CD14-positive monocyte (primary cell): ENCODE measurements around the gene SPRR4. TPM values are rescaled to one million over a fixed set of nuclear protein-coding genes. Genes with fewer than 3 reads are reported as not detected.

Experiments used
- DNase-seq, 3 donors: peaks; one replicate each; pipeline ENCODE4 v3.0.0-alpha.2; 2011 to 2022
- H2AFZ ChIP-seq: 2 replicates; pipeline ENCODE4 v1.6.0; 2012; ENCODE audit warnings: mild to moderate bottlenecking, low read depth, low read length, inconsistent platforms; ENCODE audit not compliant: insufficient read depth, poor library complexity, severe bottlenecking
- H3K27ac ChIP-seq, 2 donors: 1 replicate in 1 of 2; 2 replicates in 1 of 2; pipeline ENCODE4 v1.5.1; 2012 to 2013; ENCODE audit warnings: low read length in 2 of 2, control low read depth in 1 of 2, inconsistent platforms in 1 of 2, low read depth in 1 of 2, mild to moderate bottlenecking in 1 of 2
- H3K27me3 ChIP-seq, 2 donors: one replicate each; pipeline versions ENCODE4 v1.6.0 to v1.6.1; 2011 to 2013; ENCODE audit warnings: low read length in 2 of 2; ENCODE audit not compliant: control insufficient read depth in 2 of 2, insufficient read depth in 2 of 2
- H3K36me3 ChIP-seq, 2 donors: replicated peaks in 1 of 2; 1 replicate in 1 of 2; 2 replicates in 1 of 2; pipeline versions ENCODE4 v1.5.1 to v1.6.1; 2012 to 2013; ENCODE audit warnings: low read length in 2 of 2, control low read depth in 1 of 2, inconsistent platforms in 1 of 2, mild to moderate bottlenecking in 1 of 2; ENCODE audit not compliant: insufficient read depth in 2 of 2, control insufficient read depth in 1 of 2
- H3K4me1 ChIP-seq, 2 donors: 1 replicate in 1 of 2; 2 replicates in 1 of 2; pipeline versions ENCODE4 v1.5.1 to v1.6.1; 2012 to 2013; ENCODE audit warnings: low read length in 2 of 2, control low read depth in 1 of 2, inconsistent platforms in 1 of 2, mild to moderate bottlenecking in 1 of 2, moderate library complexity in 1 of 2; ENCODE audit not compliant: insufficient read depth in 2 of 2, control insufficient read depth in 1 of 2
- H3K4me2 ChIP-seq: replicated peaks from 2 replicates; pipeline ENCODE3; 2012; ENCODE audit warnings: low read length, moderate library complexity, mild to moderate bottlenecking; ENCODE audit not compliant: poor library complexity, severe bottlenecking; ENCODE audit errors: extremely low read depth
- H3K4me3 ChIP-seq, 3 experiments: fragments of 200-600 bp in 1 of 3; sonication (generic) in 1 of 3; replicated peaks in 1 of 3; 1 replicate in 2 of 3; 2 replicates in 1 of 3; pipeline ENCODE4 v1.5.1; 2011 to 2013; ENCODE audit warnings: low read length in 3 of 3, mild to moderate bottlenecking in 3 of 3, control low read depth in 2 of 3, low read depth in 2 of 3, inconsistent platforms in 1 of 3, moderate library complexity in 1 of 3
- H3K79me2 ChIP-seq: 2 replicates; pipeline ENCODE4 v1.6.0; 2012; ENCODE audit warnings: mild to moderate bottlenecking, control low read depth, inconsistent platforms, low read length, moderate library complexity; ENCODE audit not compliant: insufficient read depth
- H3K9ac ChIP-seq: 2 replicates; pipeline ENCODE4 v1.6.0; 2017; ENCODE audit warnings: low read length, mild to moderate bottlenecking; ENCODE audit not compliant: insufficient read depth, poor library complexity, severe bottlenecking
- H3K9me3 ChIP-seq, 2 donors: replicated peaks in 1 of 2; 1 replicate in 1 of 2; 2 replicates in 1 of 2; pipeline versions ENCODE4 v1.5.1 to v1.6.1; 2012 to 2013; ENCODE audit warnings: low read length in 2 of 2, control low read depth in 1 of 2; ENCODE audit not compliant: control insufficient read depth in 1 of 2, insufficient read depth in 1 of 2
- H4K20me1 ChIP-seq: 2 replicates; pipeline ENCODE4 v1.6.0; 2012; ENCODE audit warnings: mild to moderate bottlenecking, low read length, control low read depth, moderate library complexity; ENCODE audit not compliant: insufficient read depth
- H3K27ac Mint-ChIP-seq, 7 donors: one replicate each; pipeline ENCODE4 v1.8.0; 2020; ENCODE audit warnings: mild to moderate bottlenecking in 7 of 7, mixed read lengths in 7 of 7, moderate library complexity in 6 of 7, inconsistent platforms in 2 of 7
- H3K27me3 Mint-ChIP-seq, 3 donors: one replicate each; pipeline ENCODE4 v1.8.0; 2021 to 2022; ENCODE audit warnings: low read depth in 3 of 3, mild to moderate bottlenecking in 3 of 3, mixed read lengths in 3 of 3, moderate library complexity in 3 of 3, inconsistent platforms in 1 of 3
- H3K36me3 Mint-ChIP-seq, 2 donors: one replicate each; pipeline ENCODE4 v1.8.0; 2020; ENCODE audit warnings: mixed read lengths in 2 of 2, inconsistent platforms in 1 of 2, mild to moderate bottlenecking in 1 of 2
- H3K4me1 Mint-ChIP-seq: one replicate; pipeline ENCODE4 v1.8.0; 2020; ENCODE audit warnings: mild to moderate bottlenecking, mixed read lengths
- H3K4me3 Mint-ChIP-seq, 2 donors: one replicate each; pipeline ENCODE4 v1.8.0; 2020; ENCODE audit warnings: mild to moderate bottlenecking in 2 of 2, mixed read lengths in 2 of 2, moderate library complexity in 1 of 2
- H3K9me3 Mint-ChIP-seq, 7 donors: one replicate each; pipeline ENCODE4 v1.8.0; 2020 to 2022; ENCODE audit warnings: mixed read lengths in 7 of 7, mild to moderate bottlenecking in 6 of 7, moderate library complexity in 6 of 7, inconsistent platforms in 2 of 7
- WGBS: methylation state at CpG from one replicate; pipeline ENCODE4 v1.1.5; 2013; ENCODE audit warnings: missing lambda C conversion rate; ENCODE audit not compliant: insufficient coverage; 5-methylcytosine and 5-hydroxymethylcytosine counted together
- intact Hi-C, 2 donors: fragments of 100-400 bp; cut with micrococcal nuclease; formaldehyde crosslinking; loops; one replicate each; pipeline versions ENCODE4 v1.15.0 to v1.15.1; 2023
- polyA plus RNA-seq, 3 donors: library from polyadenylated mRNA; depleted of rRNA in 1 of 3; unstranded in 2 of 3; stranded (reverse) in 1 of 3; fragments of 300-500 nt in 2 of 3; fragments of >200 nt in 1 of 3; fragmentation: Illumina TruSeq in 2 of 3; gene quantifications; 1 replicate in 2 of 3; 2 replicates in 1 of 3; pipeline ENCODE4 v1.2.3, GENCODE V29; 2012 to 2021
- TF ChIP-seq, protein P1 (sequence below): fragments of 200-600 bp; IDR thresholded peaks from one replicate; pipeline ENCODE4 v1.8.0; 2022; ENCODE audit warnings: antibody characterized with exemption, mild to moderate bottlenecking

SPRR4 gene
- polyA plus RNA-seq, 3 donors, result not detected

DNA sequence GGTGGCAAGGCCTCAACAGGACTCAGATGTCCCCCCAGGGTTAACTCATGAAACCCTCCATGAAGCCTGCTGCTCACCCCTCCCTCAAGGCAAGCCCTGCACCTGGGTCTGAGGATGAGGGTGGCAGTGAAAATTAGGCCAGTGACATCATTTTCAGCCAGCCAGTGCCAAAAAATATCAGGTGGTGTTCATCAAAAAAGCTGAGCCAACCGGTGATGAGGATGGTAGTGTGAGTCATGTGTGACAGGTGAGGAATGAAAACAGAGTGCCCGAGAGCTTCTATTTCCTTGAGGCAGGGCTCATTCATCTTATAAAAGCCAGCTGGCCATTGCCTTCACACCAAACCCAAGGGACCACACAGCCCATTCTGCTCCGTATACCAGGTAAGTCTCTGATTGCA is 13.3 kb downstream of the SPRR4 start, which contains the start of gene SPRR1A:
TSS of gene SPRR1A (plus strand) at position 339 of the 400 bp plus-strand sequence. CDS start 1,150 bp downstream, outside the sequence.
- Mint-ChIP-seq H3K27ac (peak within 1 kb of the TSS in 1 of 7 donors; percentile 8), H3K9me3 (peaks cover 0 to 3% (median 0%) of the 10 kb centered on the region in 7 donors), H3K4me3 (no peak within 1 kb of the TSS), H3K36me3 (no peaks in the 10 kb centered on the region), H3K4me1 (no peaks in the 10 kb centered on the region), H3K27me3 (peaks cover 6 to 17% (median 13%) of the 10 kb centered on the region in 3 donors)
- H3K9ac ChIP-seq, result no peak within 1 kb of the TSS
- no CpG with 5 or more reads among the region's 3 CpGs for WGBS
- H3K4me3 ChIP-seq, result no peak within 1 kb of the TSS
- no peak within 1 kb of the TSS for H2AFZ ChIP-seq
- H3K27me3 ChIP-seq, result peaks cover 0 to 2% of the 10 kb centered on the region in 2 donors
- no peaks in the 10 kb centered on the region for H3K9me3 ChIP-seq
- intact Hi-C loops, result no loop called here
- no peaks in the 10 kb centered on the region for H3K4me1 ChIP-seq
- DNase-seq, result no peak
- no peak within 1 kb of the TSS for H3K4me2 ChIP-seq
- TF ChIP-seq, protein P1, sequence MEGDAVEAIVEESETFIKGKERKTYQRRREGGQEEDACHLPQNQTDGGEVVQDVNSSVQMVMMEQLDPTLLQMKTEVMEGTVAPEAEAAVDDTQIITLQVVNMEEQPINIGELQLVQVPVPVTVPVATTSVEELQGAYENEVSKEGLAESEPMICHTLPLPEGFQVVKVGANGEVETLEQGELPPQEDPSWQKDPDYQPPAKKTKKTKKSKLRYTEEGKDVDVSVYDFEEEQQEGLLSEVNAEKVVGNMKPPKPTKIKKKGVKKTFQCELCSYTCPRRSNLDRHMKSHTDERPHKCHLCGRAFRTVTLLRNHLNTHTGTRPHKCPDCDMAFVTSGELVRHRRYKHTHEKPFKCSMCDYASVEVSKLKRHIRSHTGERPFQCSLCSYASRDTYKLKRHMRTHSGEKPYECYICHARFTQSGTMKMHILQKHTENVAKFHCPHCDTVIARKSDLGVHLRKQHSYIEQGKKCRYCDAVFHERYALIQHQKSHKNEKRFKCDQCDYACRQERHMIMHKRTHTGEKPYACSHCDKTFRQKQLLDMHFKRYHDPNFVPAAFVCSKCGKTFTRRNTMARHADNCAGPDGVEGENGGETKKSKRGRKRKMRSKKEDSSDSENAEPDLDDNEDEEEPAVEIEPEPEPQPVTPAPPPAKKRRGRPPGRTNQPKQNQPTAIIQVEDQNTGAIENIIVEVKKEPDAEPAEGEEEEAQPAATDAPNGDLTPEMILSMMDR, result no peak
- H3K79me2 ChIP-seq, result no peaks in the 10 kb centered on the region
- no peaks in the 10 kb centered on the region for H4K20me1 ChIP-seq
- H3K36me3 ChIP-seq, result no peaks in the 10 kb centered on the region
- H3K27ac ChIP-seq, result no peak within 1 kb of the TSS

DNA sequence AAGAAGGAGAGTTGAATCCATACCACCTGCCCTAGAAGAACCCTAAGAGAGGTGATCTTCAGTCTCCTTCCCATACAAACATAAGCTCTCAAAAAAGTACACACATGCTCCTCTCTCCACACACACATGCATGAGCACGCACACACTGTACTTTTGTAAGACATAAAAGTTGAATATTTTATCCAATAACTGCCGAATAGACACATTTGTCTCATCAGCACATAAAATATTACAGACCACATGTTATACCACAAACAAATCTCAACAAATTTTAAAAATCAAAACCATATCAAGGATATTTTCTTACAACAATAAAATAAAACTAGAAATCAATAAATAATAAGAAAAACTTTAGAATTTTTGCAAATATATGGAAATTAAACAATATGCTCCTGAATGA is 16.1 kb downstream of the SPRR4 start:
- H3K27me3 ChIP-seq, result peaks cover 0 to 2% of the 10 kb centered on the region in 2 donors
- intact Hi-C loops, result no loop called here
- H3K36me3 ChIP-seq, result no peaks in the 10 kb centered on the region
- no peaks in the 10 kb centered on the region for H3K4me1 Mint-ChIP-seq
- H3K79me2 ChIP-seq, result no peaks in the 10 kb centered on the region
- no peaks in the 10 kb centered on the region for H3K9me3 ChIP-seq
- no peak for DNase-seq
- no peak overlapping the region for H3K27ac ChIP-seq
- H3K27ac Mint-ChIP-seq, result no peak overlapping the region
- H3K9ac ChIP-seq, result no peak overlapping the region
- no peak overlapping the region for H3K4me3 ChIP-seq
- no peak overlapping the region for H3K4me3 Mint-ChIP-seq
- H3K4me1 ChIP-seq, result no peaks in the 10 kb centered on the region
- peaks cover 0 to 3% (median 0%) of the 10 kb centered on the region in 7 donors for H3K9me3 Mint-ChIP-seq
- peaks cover 6 to 16% (median 13%) of the 10 kb centered on the region in 3 donors for H3K27me3 Mint-ChIP-seq
- 90% methylated on average over 1 of the region's 2 CpGs for WGBS
- no peak overlapping the region for H2AFZ ChIP-seq
- no peaks in the 10 kb centered on the region for H3K36me3 Mint-ChIP-seq
- TF ChIP-seq, protein P1, result no peak
- H3K4me2 ChIP-seq, result no peak overlapping the region
- H4K20me1 ChIP-seq, result no peaks in the 10 kb centered on the region
